ENCODE data around the gene CDC20B. TPM values are rescaled to one million over a fixed set of nuclear protein-coding genes. Genes with fewer than 3 reads are reported as not detected.
A peak's percentile ranks its signal among the peaks of the same experiment; 100 is the strongest.

The CDC20B gene
- polyA plus RNA-seq, 5 donors = 6.4 to 23.4 (median 16.1) TPM

- no peak for DNase-seq
These were observed 1.5 kb downstream of the CDC20B start for GRCh38 chr5:55171471-55171870.

- no peak for DNase-seq
These were observed 10.3 kb downstream of the CDC20B start for GRCh38 chr5:55162666-55163065.

GRCh38 chr5:55160493-55161209 lies 12.3 kb downstream of the CDC20B start:
- peak; percentile 73 to 77 for DNase-seq

- DNase-seq = peak; percentile 72 to 81
These were observed 13.0 kb downstream of the CDC20B start, which contains the start of gene GPX8 for GRCh38 chr5:55159763-55160492. GPX8 (plus strand) TSS chr5:55160171; CDS start chr5:55160193, 22 bp downstream.

GRCh38 chr5:55154873-55155272 lies 18.1 kb downstream of the CDC20B start:
- DNase-seq = no peak

- no peak for DNase-seq
These were observed 20.8 kb downstream of the CDC20B start for GRCh38 chr5:55151923-55152842.

- no peak for DNase-seq
These were observed 23.6 kb downstream of the CDC20B start for GRCh38 chr5:55149308-55149795.

GRCh38 chr5:55146543-55147151 lies 26.3 kb downstream of the CDC20B start:
- peak; percentile 47 to 71 for DNase-seq

- no peak for DNase-seq
These were observed 26.9 kb downstream of the CDC20B start for GRCh38 chr5:55146080-55146479.

GRCh38 chr5:55143624-55144023 lies 29.4 kb downstream of the CDC20B start:
- no peak for DNase-seq

- DNase-seq = no peak
These were observed 30.9 kb downstream of the CDC20B start for GRCh38 chr5:55141945-55142690.

- no peak for DNase-seq
These were observed 31.9 kb downstream of the CDC20B start for GRCh38 chr5:55140908-55141665.

GRCh38 chr5:55136521-55136920 lies 36.5 kb downstream of the CDC20B start:
- no peak for DNase-seq

- DNase-seq = no peak
These were observed 38.8 kb downstream of the CDC20B start for GRCh38 chr5:55134053-55134722.

GRCh38 chr5:55123365-55123764 lies 49.6 kb downstream of the CDC20B start:
- DNase-seq = no peak

GRCh38 chr5:55114061-55114460 lies 58.9 kb downstream of the CDC20B start:
- DNase-seq = no peak

GRCh38 chr5:55113327-55113726 lies 59.6 kb downstream of the CDC20B start:
- DNase-seq = no peak

GRCh38 chr5:55110217-55110616 lies 62.8 kb downstream of the CDC20B start:
- DNase-seq = no peak

GRCh38 chr5:55108661-55109060 lies 64.3 kb downstream of the CDC20B start:
- no peak for DNase-seq

Measured in right lung (tissue), 5 donors.